B cell (primary cell): ENCODE measurements around the gene KRTAP17-1. TPM values are rescaled to one million over a fixed set of nuclear protein-coding genes. Genes with fewer than 3 reads are reported as not detected.

Source experiments
- ATAC-seq: fragments of 200-7000 bp; cut with Tn5 transposase; one replicate; pipeline ENCODE4 v1.10.0; 2021; ENCODE audit warnings: low read depth, mild to moderate bottlenecking, moderate number of reproducible peaks, moderate library complexity
- CTCF ChIA-PET: fragments of 350-600 bp; sonication (Branson Sonifier 250); formaldehyde crosslinking; loops from one replicate; lab custom pipeline; 2021; ENCODE audit warnings: antibody characterized with exemption, inconsistent platforms; lab: Charles Lee
- POLR2A ChIA-PET: fragments of 350-600 bp; sonication (Branson Sonifier 250); formaldehyde crosslinking; loops from one replicate; lab custom pipeline; 2021; ENCODE audit warnings: antibody characterized with exemption; lab: Charles Lee
- DNase-seq: peaks from one replicate; pipeline ENCODE4 v3.0.0; 2013
- H2AFZ ChIP-seq: 2 replicates; pipeline ENCODE4 v1.6.1; 2012; ENCODE audit warnings: mild to moderate bottlenecking, low read depth, low read length; ENCODE audit not compliant: insufficient read depth, poor library complexity, severe bottlenecking
- H3K27ac ChIP-seq, 2 donors: 1 replicate in 1 of 2; 2 replicates in 1 of 2; pipeline ENCODE4 v1.5.1; 2012 to 2013; ENCODE audit warnings: low read length in 2 of 2, mild to moderate bottlenecking in 2 of 2, moderate library complexity in 1 of 2
- H3K27me3 ChIP-seq, 4 experiments: fragments of 200-600 bp in 1 of 4; sonication (generic) in 1 of 4; replicated peaks in 1 of 4; 1 replicate in 2 of 4; 2 replicates in 2 of 4; pipeline versions ENCODE4 v1.6.1 to v1.7.0; 2013 to 2016; ENCODE audit warnings: low read length in 3 of 4, mild to moderate bottlenecking in 2 of 4, mixed read lengths in 1 of 4, moderate library complexity in 1 of 4; ENCODE audit not compliant: insufficient read depth in 4 of 4, control insufficient read depth in 3 of 4; ENCODE audit errors: control extremely low read depth in 1 of 4
- H3K36me3 ChIP-seq, 2 experiments: replicated peaks in 1 of 2; 1 replicate in 1 of 2; 2 replicates in 1 of 2; pipeline versions ENCODE4 v1.6.1 to v1.7.1; 2013; ENCODE audit warnings: low read length in 1 of 2; ENCODE audit not compliant: insufficient read depth in 2 of 2, control insufficient read depth in 1 of 2; ENCODE audit errors: control extremely low read depth in 1 of 2, extremely low read depth in 1 of 2
- H3K4me1 ChIP-seq, 2 donors: fragments of 200-600 bp in 1 of 2; sonication (generic) in 1 of 2; 1 replicate in 1 of 2; 2 replicates in 1 of 2; pipeline versions ENCODE4 v1.5.1 to v1.6.1; 2013 to 2017; ENCODE audit warnings: low read length in 2 of 2; ENCODE audit not compliant: control insufficient read depth in 2 of 2, insufficient read depth in 2 of 2
- H3K4me2 ChIP-seq: replicated peaks from 2 replicates; pipeline ENCODE3; 2012; ENCODE audit warnings: mild to moderate bottlenecking, low read depth, low read length; ENCODE audit not compliant: poor library complexity, severe bottlenecking
- H3K4me3 ChIP-seq, 5 experiments: fragments of 200-600 bp in 1 of 5; sonication (generic) in 1 of 5; 1 replicate in 3 of 5; 2 replicates in 2 of 5; pipeline versions ENCODE4 v1.5.1 to v1.7.0; 2011 to 2016; ENCODE audit warnings: low read length in 4 of 5, mild to moderate bottlenecking in 4 of 5, low read depth in 2 of 5, control low read depth in 1 of 5, moderate library complexity in 1 of 5; ENCODE audit not compliant: insufficient read depth in 1 of 5; ENCODE audit errors: control extremely low read depth in 1 of 5, extremely low read depth in 1 of 5
- H3K79me2 ChIP-seq: fragments of 200-600 bp; sonication (generic); one replicate; pipeline ENCODE4 v1.6.0; 2016; ENCODE audit warnings: low read length; ENCODE audit not compliant: control insufficient read depth, insufficient read depth
- H3K9ac ChIP-seq: fragments of 200-600 bp; sonication (generic); 2 replicates; pipeline ENCODE4 v1.6.1; 2017; ENCODE audit warnings: mild to moderate bottlenecking, low read length, moderate library complexity
- H3K9me3 ChIP-seq, 3 donors: one replicate each; pipeline versions ENCODE4 v1.6.1 to v1.7.1; 2013; ENCODE audit warnings: low read length in 2 of 3; ENCODE audit not compliant: control insufficient read depth in 2 of 3, insufficient read depth in 1 of 3; ENCODE audit errors: control extremely low read depth in 1 of 3
- H4K20me1 ChIP-seq: 2 replicates; pipeline ENCODE4 v1.6.0; 2012; ENCODE audit warnings: mild to moderate bottlenecking, low read length; ENCODE audit not compliant: insufficient read depth, control insufficient read depth, poor library complexity, severe bottlenecking
- H3K27ac Mint-ChIP-seq: one replicate; pipeline ENCODE4 v1.8.0; 2021; ENCODE audit warnings: mixed read lengths
- H3K27me3 Mint-ChIP-seq: one replicate; pipeline ENCODE4 v1.8.0; 2021; ENCODE audit warnings: mixed read lengths
- H3K4me1 Mint-ChIP-seq: one replicate; pipeline ENCODE4 v1.8.0; 2021; ENCODE audit warnings: mixed read lengths
- H3K4me3 Mint-ChIP-seq: one replicate; pipeline ENCODE4 v1.8.0; 2021; ENCODE audit warnings: mixed read lengths
- H3K9me3 Mint-ChIP-seq: one replicate; pipeline ENCODE4 v1.8.0; 2022; ENCODE audit warnings: mixed read lengths; ENCODE audit not compliant: insufficient read depth
- WGBS: methylation state at CpG from one replicate; pipeline ENCODE4 v1.1.5; 2013; ENCODE audit warnings: missing lambda C conversion rate; ENCODE audit not compliant: insufficient coverage; 5-methylcytosine and 5-hydroxymethylcytosine counted together
- intact Hi-C: fragments of 100-400 bp; cut with micrococcal nuclease; formaldehyde crosslinking; loops from one replicate; pipeline ENCODE4 v1.10.0; 2022
- polyA plus RNA-seq: library from polyadenylated mRNA; depleted of rRNA; stranded (reverse); fragments of >200 nt; gene quantifications from 2 replicates; pipeline ENCODE4 v1.2.3, GENCODE V29; 2012
- total RNA-seq, 2 donors: library from RNA; stranded (reverse); fragments of 120-200 nt in 1 of 2; gene quantifications; 1 replicate in 1 of 2; 2 replicates in 1 of 2; pipeline versions ENCODE4 v1.2.3 to v1.2.4, GENCODE V29; 2013 to 2022
- TF ChIP-seq, protein P1 (sequence below): fragments of 200-600 bp; IDR thresholded peaks from one replicate; pipeline ENCODE4 v1.8.0; 2022; ENCODE audit warnings: antibody characterized with exemption, mild to moderate bottlenecking

KRTAP17-1 gene
- total and polyA plus RNA-seq, 2 donors (not counting 1 experiment from before 2014, with no cell fraction given): not detected

GRCh38 chr17:41304091-41304490 is 11.4 kb downstream of the KRTAP17-1 start:
- peaks cover 2% of the 10 kb centered on the region for H3K9me3 Mint-ChIP-seq
- H3K4me3 Mint-ChIP-seq: no peak overlapping the region
- no peak overlapping the region for H3K27ac ChIP-seq
- no peak overlapping the region for H3K27ac Mint-ChIP-seq
- no peaks in the 10 kb centered on the region for H3K27me3 ChIP-seq
- peaks cover 3% of the 10 kb centered on the region for H3K27me3 Mint-ChIP-seq
- 93% methylated on average over 9 of the region's 12 CpGs for WGBS
- intact Hi-C loops: no loop called here
- no peaks in the 10 kb centered on the region for H3K36me3 ChIP-seq
- no peak overlapping the region for H3K4me3 ChIP-seq
- ATAC-seq (no peak), DNase-seq (no peak)
- no peak overlapping the region for H3K9ac ChIP-seq
- no peaks in the 10 kb centered on the region for H3K79me2 ChIP-seq
- peaks cover 29 to 30% of the 10 kb centered on the region in 2 donors for H3K4me1 ChIP-seq
- H3K9me3 ChIP-seq: no peaks in the 10 kb centered on the region
- H3K4me2 ChIP-seq: no peak overlapping the region
- POLR2A ChIA-PET: no interaction called here
- no peaks in the 10 kb centered on the region for H4K20me1 ChIP-seq
- CTCF ChIA-PET: interaction anchor here (1.0 kb wide), 1 partner anchor 18 kb away, joined by 4 read pairs; no protein-coding TSS in a partner anchor
- TF ChIP-seq, protein P1, sequence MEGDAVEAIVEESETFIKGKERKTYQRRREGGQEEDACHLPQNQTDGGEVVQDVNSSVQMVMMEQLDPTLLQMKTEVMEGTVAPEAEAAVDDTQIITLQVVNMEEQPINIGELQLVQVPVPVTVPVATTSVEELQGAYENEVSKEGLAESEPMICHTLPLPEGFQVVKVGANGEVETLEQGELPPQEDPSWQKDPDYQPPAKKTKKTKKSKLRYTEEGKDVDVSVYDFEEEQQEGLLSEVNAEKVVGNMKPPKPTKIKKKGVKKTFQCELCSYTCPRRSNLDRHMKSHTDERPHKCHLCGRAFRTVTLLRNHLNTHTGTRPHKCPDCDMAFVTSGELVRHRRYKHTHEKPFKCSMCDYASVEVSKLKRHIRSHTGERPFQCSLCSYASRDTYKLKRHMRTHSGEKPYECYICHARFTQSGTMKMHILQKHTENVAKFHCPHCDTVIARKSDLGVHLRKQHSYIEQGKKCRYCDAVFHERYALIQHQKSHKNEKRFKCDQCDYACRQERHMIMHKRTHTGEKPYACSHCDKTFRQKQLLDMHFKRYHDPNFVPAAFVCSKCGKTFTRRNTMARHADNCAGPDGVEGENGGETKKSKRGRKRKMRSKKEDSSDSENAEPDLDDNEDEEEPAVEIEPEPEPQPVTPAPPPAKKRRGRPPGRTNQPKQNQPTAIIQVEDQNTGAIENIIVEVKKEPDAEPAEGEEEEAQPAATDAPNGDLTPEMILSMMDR: no peak
- no peak overlapping the region for H2AFZ ChIP-seq
- H3K4me1 Mint-ChIP-seq: peaks cover 36% of the 10 kb centered on the region

- no peak overlapping the region for H3K4me3 ChIP-seq
- H3K4me1 Mint-ChIP-seq: peaks cover 25% of the 10 kb centered on the region
- intact Hi-C loops: no loop called here
- no peaks in the 10 kb centered on the region for H3K36me3 ChIP-seq
- ATAC-seq (no peak), DNase-seq (no peak)
- TF ChIP-seq, protein P1: no peak
- CTCF ChIA-PET: interaction anchor here (1.4 kb wide), 1 partner anchor 11 kb away, joined by 4 read pairs; no protein-coding TSS in a partner anchor
- WGBS: 100% methylated on average over 3 of the region's 4 CpGs
- H3K4me1 ChIP-seq: peaks cover 18 to 19% of the 10 kb centered on the region in 2 donors
- H3K9me3 Mint-ChIP-seq: peaks cover 2% of the 10 kb centered on the region
- no peak overlapping the region for H3K4me3 Mint-ChIP-seq
- H3K27me3 ChIP-seq: no peaks in the 10 kb centered on the region
- H3K27ac ChIP-seq: no peak overlapping the region
- no peak overlapping the region for H3K9ac ChIP-seq
- no peak overlapping the region for H3K4me2 ChIP-seq
- peaks cover 10% of the 10 kb centered on the region for H3K27me3 Mint-ChIP-seq
- POLR2A ChIA-PET: no interaction called here
- H3K9me3 ChIP-seq: no peaks in the 10 kb centered on the region
- H3K27ac Mint-ChIP-seq: no peak overlapping the region
- no peak overlapping the region for H2AFZ ChIP-seq
- no peaks in the 10 kb centered on the region for H3K79me2 ChIP-seq
- H4K20me1 ChIP-seq: no peaks in the 10 kb centered on the region
Measured at GRCh38 chr17:41302981-41303380, 12.5 kb downstream of the KRTAP17-1 start.
